ENCODE measurements around the gene PTPN3. TPM values are rescaled to one million over a fixed set of nuclear protein-coding genes. Genes with fewer than 3 reads are reported as not detected.
A peak's percentile ranks its signal among the peaks of the same experiment; 100 is the strongest.
"Not testable (repeated sequence)": the region's sequence is repeated elsewhere in the genome, so short reads cannot be mapped to it uniquely, and the experiment has no call there.

Gene PTPN3
- total RNA-seq (not detected), total RNA-seq (0 reads per million in 2 donors)

- no peaks in the 10 kb centered on the region for H3K9me3 ChIP-seq (ENCODE audit: control insufficient read depth, low read length, poor library complexity, severe bottlenecking)
- peaks cover 76% of the 10 kb centered on the region for H3K27me3 Mint-ChIP-seq
- no peak within 1 kb of the TSS for H3K27ac Mint-ChIP-seq
- no peak for ATAC-seq
- H3K36me3 Mint-ChIP-seq (ENCODE audit: low read depth), result peaks cover 3% of the 10 kb centered on the region
- peak within 1 kb of the TSS; percentile 57 for H3K4me3 Mint-ChIP-seq
- no peak for DNase-seq
- H3K4me1 Mint-ChIP-seq, result peaks cover 5% of the 10 kb centered on the region
Measured at GRCh38 chr9:109498195-109499092, at the start of gene PTPN3. Gene PTPN3 (minus strand): TSS chr9:109498307. CDS start chr9:109463434, 34,873 bp downstream.

GRCh38 chr9:109544954-109545353 lies 46.8 kb upstream of the PTPN3 start:
- not testable (repeated sequence) for H3K36me3 Mint-ChIP-seq (ENCODE audit: low read depth); ATAC-seq; H3K27me3 Mint-ChIP-seq; H3K9me3 ChIP-seq (ENCODE audit: control insufficient read depth, low read length, poor library complexity, severe bottlenecking); H3K27ac Mint-ChIP-seq; DNase-seq; H3K4me3 Mint-ChIP-seq; H3K4me1 Mint-ChIP-seq

- Mint-ChIP-seq H3K4me1 (no peaks in the 10 kb centered on the region), H3K27ac (no peak overlapping the region), H3K36me3 (ENCODE audit: low read depth) (no peaks in the 10 kb centered on the region), H3K27me3 (peaks cover 6% of the 10 kb centered on the region), H3K4me3 (no peak overlapping the region)
- ATAC-seq (no peak), DNase-seq (no peak)
- H3K9me3 ChIP-seq (ENCODE audit: control insufficient read depth, low read length, poor library complexity, severe bottlenecking), result no peaks in the 10 kb centered on the region
Measured at GRCh38 chr9:109542922-109543321, 44.8 kb upstream of the PTPN3 start.

GRCh38 chr9:109538346-109538745 lies 40.2 kb upstream of the PTPN3 start:
- Mint-ChIP-seq H3K27me3 (peaks cover 6% of the 10 kb centered on the region), H3K4me1 (no peaks in the 10 kb centered on the region), H3K36me3 (ENCODE audit: low read depth) (no peaks in the 10 kb centered on the region), H3K4me3 (no peak overlapping the region), H3K27ac (no peak overlapping the region)
- H3K9me3 ChIP-seq (ENCODE audit: control insufficient read depth, low read length, poor library complexity, severe bottlenecking), result no peaks in the 10 kb centered on the region
- no peak for ATAC-seq
- no peak for DNase-seq

GRCh38 chr9:109537288-109537687 lies 39.2 kb upstream of the PTPN3 start:
- ATAC-seq (no peak), DNase-seq (no peak)
- Mint-ChIP-seq H3K27me3 (no peaks in the 10 kb centered on the region), H3K4me3 (no peak overlapping the region), H3K4me1 (no peaks in the 10 kb centered on the region), H3K27ac (no peak overlapping the region), H3K36me3 (ENCODE audit: low read depth) (no peaks in the 10 kb centered on the region)
- H3K9me3 ChIP-seq (ENCODE audit: control insufficient read depth, low read length, poor library complexity, severe bottlenecking), result no peaks in the 10 kb centered on the region

GRCh38 chr9:109536859-109537258 lies 38.8 kb upstream of the PTPN3 start:
- Mint-ChIP-seq H3K4me1 (no peaks in the 10 kb centered on the region), H3K4me3 (no peak overlapping the region), H3K27me3 (no peaks in the 10 kb centered on the region), H3K36me3 (ENCODE audit: low read depth) (no peaks in the 10 kb centered on the region), H3K27ac (no peak overlapping the region)
- ATAC-seq (no peak), DNase-seq (no peak)
- H3K9me3 ChIP-seq (ENCODE audit: control insufficient read depth, low read length, poor library complexity, severe bottlenecking), result no peaks in the 10 kb centered on the region

GRCh38 chr9:109535365-109535764 lies 37.3 kb upstream of the PTPN3 start:
- no peak overlapping the region for H3K27ac Mint-ChIP-seq
- no peaks in the 10 kb centered on the region for H3K9me3 ChIP-seq (ENCODE audit: control insufficient read depth, low read length, poor library complexity, severe bottlenecking)
- no peaks in the 10 kb centered on the region for H3K4me1 Mint-ChIP-seq
- no peaks in the 10 kb centered on the region for H3K27me3 Mint-ChIP-seq
- DNase-seq (no peak), ATAC-seq (no peak)
- H3K36me3 Mint-ChIP-seq (ENCODE audit: low read depth), result no peaks in the 10 kb centered on the region
- H3K4me3 Mint-ChIP-seq, result no peak overlapping the region

- H3K4me3 Mint-ChIP-seq, result no peak overlapping the region
- no peaks in the 10 kb centered on the region for H3K4me1 Mint-ChIP-seq
Measured at GRCh38 chr9:109534151-109534550, 36.0 kb upstream of the PTPN3 start.

GRCh38 chr9:109532652-109533051 lies 34.5 kb upstream of the PTPN3 start:
- H3K4me1 Mint-ChIP-seq; H3K36me3 Mint-ChIP-seq (ENCODE audit: low read depth); H3K9me3 ChIP-seq (ENCODE audit: control insufficient read depth, low read length, poor library complexity, severe bottlenecking); H3K27ac Mint-ChIP-seq; H3K4me3 Mint-ChIP-seq; ATAC-seq; DNase-seq; H3K27me3 Mint-ChIP-seq: not testable (repeated sequence)

More at GRCh38 chr9:109534151-109534550, 36.0 kb upstream of the PTPN3 start:
- no peak for DNase-seq
- H3K27ac Mint-ChIP-seq, result no peak overlapping the region
- no peaks in the 10 kb centered on the region for H3K36me3 Mint-ChIP-seq (ENCODE audit: low read depth)
- no peak for ATAC-seq
- no peaks in the 10 kb centered on the region for H3K9me3 ChIP-seq (ENCODE audit: control insufficient read depth, low read length, poor library complexity, severe bottlenecking)
- H3K27me3 Mint-ChIP-seq, result no peaks in the 10 kb centered on the region

GRCh38 chr9:109522106-109522505 lies 24.0 kb upstream of the PTPN3 start:
- no peak overlapping the region for H3K27ac Mint-ChIP-seq
- H3K4me1 Mint-ChIP-seq, result peaks cover 2% of the 10 kb centered on the region
- peaks cover 5% of the 10 kb centered on the region for H3K27me3 Mint-ChIP-seq
- no peaks in the 10 kb centered on the region for H3K36me3 Mint-ChIP-seq (ENCODE audit: low read depth)
- DNase-seq (no peak), ATAC-seq (no peak)
- no peaks in the 10 kb centered on the region for H3K9me3 ChIP-seq (ENCODE audit: control insufficient read depth, low read length, poor library complexity, severe bottlenecking)
- H3K4me3 Mint-ChIP-seq, result no peak overlapping the region

GRCh38 chr9:109520475-109521132 lies 22.5 kb upstream of the PTPN3 start:
- peaks cover 15% of the 10 kb centered on the region for H3K27me3 Mint-ChIP-seq
- no peak overlapping the region for H3K4me3 Mint-ChIP-seq
- peaks cover 2% of the 10 kb centered on the region for H3K4me1 Mint-ChIP-seq
- DNase-seq (no peak), ATAC-seq (no peak)
- H3K27ac Mint-ChIP-seq, result no peak overlapping the region
- H3K9me3 ChIP-seq (ENCODE audit: control insufficient read depth, low read length, poor library complexity, severe bottlenecking), result no peaks in the 10 kb centered on the region
- H3K36me3 Mint-ChIP-seq (ENCODE audit: low read depth), result no peaks in the 10 kb centered on the region

- DNase-seq, result no peak
Measured at GRCh38 chr9:109519366-109519765, 21.3 kb upstream of the PTPN3 start.

GRCh38 chr9:109518621-109519335 lies 20.7 kb upstream of the PTPN3 start:
- H3K27ac Mint-ChIP-seq, result no peak overlapping the region
- H3K4me3 Mint-ChIP-seq, result no peak overlapping the region
- no peaks in the 10 kb centered on the region for H3K36me3 Mint-ChIP-seq (ENCODE audit: low read depth)
- ATAC-seq (no peak), DNase-seq (no peak)
- no peaks in the 10 kb centered on the region for H3K9me3 ChIP-seq (ENCODE audit: control insufficient read depth, low read length, poor library complexity, severe bottlenecking)
- peaks cover 2% of the 10 kb centered on the region for H3K4me1 Mint-ChIP-seq
- H3K27me3 Mint-ChIP-seq, result peaks cover 28% of the 10 kb centered on the region

More at GRCh38 chr9:109519366-109519765, 21.3 kb upstream of the PTPN3 start:
- Mint-ChIP-seq H3K4me3 (no peak overlapping the region), H3K27ac (no peak overlapping the region), H3K4me1 (peaks cover 2% of the 10 kb centered on the region), H3K36me3 (ENCODE audit: low read depth) (no peaks in the 10 kb centered on the region), H3K27me3 (peaks cover 22% of the 10 kb centered on the region)
- H3K9me3 ChIP-seq (ENCODE audit: control insufficient read depth, low read length, poor library complexity, severe bottlenecking), result no peaks in the 10 kb centered on the region
- ATAC-seq, result no peak

Data from T-helper 17 cell (primary cell).